IPS-NIHi7 (cell line): ENCODE measurements around the gene ADA.
"Not testable (repeated sequence)": the region's sequence is repeated elsewhere in the genome, so short reads cannot be mapped to it uniquely, and the experiment has no call there.

Source experiments
- DNase-seq: peaks from one replicate; pipeline ENCODE4 v3.0.0; 2012; ENCODE audit warnings: mixed read lengths; ENCODE audit errors: extremely low spot score

Gene ADA

DNA sequence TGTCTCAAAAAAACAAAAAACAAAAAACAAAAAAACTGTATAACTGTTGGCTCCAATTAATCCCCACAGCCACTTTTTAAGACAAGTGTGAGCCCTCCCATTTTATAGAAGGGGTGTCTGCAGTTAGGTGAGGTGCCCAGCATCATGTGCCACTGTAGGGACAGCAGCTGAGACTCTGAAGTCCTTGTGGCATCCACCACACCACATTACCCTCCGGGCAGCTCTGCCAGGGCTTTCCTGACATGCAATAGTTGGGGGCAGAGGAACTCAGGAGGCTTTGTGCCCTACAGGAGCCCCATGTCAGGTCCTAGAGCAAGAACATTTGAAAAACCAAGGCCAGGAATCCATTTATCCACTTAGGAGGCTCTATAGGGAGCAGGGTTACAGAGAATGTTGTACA is 51.8 kb downstream of the ADA start:
- DNase-seq = no peak

DNA sequence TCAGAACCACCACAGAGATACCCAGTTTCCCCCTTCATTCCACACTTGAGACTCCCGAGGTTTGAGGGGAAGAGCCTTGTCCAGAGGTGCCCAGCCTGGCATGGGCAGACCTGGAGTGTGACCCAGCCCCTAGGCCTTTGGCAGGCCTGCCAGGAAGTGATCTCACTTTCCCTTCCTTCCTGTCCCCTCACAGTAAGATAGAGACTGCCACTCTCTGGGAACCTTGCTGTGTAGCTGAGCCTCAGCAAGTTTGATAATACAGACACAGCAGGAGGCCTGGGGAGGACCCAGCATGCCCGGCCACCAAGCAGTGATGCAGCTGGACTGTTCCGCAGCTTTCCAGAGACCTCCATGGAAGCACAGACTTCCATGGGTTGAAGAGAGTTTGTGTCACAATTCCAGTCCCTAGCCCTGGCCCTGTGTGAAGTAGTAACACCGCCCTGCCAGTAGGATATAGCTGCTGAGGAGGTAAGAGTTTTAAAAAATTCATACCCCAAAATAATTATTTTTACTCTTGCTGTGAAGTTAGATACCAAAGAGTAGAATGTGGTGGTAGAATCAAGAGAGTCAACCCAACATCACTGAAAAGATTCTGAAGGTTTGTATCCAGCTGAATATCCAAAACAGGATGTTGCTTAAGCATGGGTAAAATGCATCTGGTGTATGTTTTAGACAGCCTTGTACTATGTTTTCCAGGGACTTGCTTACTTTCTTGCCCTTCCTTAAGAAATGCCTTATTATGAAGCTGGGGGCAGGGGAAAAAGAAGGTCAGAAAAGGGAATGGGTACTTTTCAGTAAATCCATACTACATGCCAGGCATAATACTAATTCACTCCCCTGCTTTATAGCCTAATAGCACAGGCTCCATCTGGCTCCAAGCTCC is 52.8 kb downstream of the ADA start:
- no peak for DNase-seq

DNA sequence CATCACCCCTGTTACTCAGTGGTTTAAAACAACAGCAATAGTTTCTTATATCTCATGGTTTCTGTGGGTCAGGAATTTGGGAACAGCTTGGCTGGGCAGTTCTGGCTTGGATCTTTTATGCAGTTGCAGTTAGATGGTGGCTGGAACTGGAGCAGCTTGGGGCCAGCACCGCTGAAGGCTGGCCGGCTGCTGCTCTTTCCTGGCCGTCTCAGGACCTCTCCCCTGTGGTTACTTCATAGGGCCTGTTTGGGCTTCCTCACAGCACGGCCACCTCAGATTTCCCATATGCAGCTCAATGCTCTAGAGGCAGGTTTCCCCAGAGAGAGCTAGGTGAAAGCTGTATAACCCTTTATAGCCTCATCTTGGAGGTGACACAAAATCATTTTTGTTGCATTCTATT is 53.6 kb downstream of the ADA start:
- no peak for DNase-seq

DNA sequence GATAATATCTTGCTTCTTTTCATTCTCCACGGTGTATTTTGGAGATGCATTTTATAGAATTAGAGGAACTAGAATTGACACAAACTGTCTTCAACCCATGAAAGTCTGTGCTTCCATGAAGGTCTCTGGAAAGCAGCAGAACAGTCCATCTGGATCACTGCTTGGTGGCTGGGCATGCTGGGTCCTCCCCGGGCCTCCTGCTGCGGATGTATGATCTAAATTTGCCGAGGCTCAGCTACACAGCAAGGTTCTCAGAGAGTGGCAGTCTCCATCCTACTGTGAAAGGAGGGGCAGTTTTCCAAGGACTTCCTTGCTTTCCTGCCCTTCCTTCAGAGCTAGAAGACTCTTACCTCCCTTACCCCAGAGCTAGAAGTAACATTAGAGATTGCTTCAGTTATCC is 54.0 kb downstream of the ADA start:
- no peak for DNase-seq

DNA sequence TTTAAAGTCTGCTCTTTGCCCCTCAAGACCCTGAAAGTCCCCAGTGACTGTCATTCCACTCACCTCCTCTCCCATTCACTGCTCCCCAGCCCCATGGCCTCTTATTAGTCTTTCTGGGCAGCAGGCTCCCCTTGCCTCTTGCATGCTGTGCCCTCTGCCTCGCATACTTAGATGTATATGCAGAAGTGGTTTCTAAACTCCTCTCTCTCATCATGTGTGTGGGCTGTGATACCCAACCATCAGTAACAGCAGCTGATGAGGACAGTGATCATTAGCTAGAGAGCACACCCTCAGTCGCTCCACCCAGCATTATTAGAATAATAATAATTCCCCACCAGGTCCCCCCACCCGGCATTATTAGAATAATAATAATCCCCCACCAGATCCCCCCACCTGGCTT is 54.6 kb downstream of the ADA start:
- DNase-seq = no peak

DNA sequence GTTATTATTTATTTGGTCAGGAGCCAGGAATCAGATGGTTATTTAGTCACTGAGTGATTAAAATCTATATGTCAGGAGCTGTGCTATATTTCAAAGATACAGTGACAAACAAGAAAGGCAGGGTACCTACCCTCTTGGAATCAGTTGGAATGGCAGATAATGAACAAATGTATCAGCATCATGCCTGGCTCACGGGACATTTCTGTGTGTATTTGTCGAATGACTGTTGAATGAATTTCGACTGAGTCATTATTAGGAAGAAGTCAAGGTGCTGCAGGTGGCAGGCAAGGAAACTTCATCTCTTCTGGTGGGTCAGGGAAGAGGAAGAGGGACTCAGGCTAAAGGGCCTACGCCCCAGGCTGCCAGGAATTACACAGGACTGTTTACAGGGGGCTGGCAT is 55.5 kb downstream of the ADA start:
- no peak for DNase-seq

DNA sequence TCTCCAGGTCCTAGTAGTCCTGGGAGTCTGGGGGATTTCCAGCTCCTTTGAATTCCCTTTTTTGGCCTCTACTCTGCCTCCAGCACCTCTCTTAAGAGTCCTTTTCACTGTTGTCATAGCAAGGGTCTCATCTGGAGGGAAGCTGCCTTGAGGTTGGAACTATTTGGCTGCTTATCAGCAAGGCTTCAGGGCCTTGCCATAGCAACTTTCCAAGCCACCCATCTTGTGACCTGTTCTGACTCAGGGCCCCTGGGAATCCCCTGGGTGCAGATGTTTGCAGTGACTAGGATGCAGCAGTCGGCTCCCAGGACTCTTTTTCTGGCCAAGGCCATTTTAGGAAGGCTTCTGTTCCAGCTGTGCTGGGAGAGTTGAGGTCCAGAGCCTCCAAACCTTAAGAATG is 56.8 kb downstream of the ADA start:
- DNase-seq = no peak

DNA sequence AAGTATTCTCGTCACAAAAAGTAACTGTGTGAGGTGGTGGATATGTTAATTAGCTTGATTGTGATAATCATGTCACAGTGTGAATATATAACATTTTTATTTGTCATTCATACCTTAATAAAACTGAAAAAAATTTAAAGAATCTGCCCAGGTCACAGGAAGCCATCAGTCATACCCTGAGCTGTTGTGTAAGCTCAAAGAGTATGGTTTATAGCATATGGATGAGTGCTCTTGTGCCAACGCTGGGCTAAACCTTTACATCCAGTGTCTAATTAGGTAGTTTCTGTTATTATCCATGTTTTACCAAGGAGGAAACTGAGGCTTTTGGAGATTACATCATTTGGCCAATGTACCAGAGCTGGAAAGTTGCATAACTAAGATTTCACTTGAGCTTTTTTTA is 57.7 kb downstream of the ADA start:
- DNase-seq = no peak

DNA sequence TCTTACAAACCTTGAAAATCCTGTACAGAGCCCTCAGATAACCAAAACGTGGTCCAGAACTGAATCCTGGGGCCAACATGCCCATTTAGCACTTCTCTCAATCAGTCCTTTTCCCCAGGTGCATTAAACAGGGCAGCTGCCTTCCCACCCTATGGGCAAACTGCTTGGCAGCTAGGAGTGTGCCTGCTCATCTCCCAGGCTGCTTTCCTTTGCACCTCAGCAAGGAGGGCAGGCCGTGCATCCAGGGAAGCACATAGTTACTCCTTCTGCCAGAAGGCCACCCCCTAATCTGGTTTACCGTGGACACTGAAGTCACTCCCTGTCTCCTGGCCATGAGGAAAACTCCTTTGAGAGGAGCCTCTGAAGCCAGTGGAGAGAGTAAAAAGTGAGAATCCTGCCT is 59.1 kb downstream of the ADA start:
- DNase-seq = no peak

DNA sequence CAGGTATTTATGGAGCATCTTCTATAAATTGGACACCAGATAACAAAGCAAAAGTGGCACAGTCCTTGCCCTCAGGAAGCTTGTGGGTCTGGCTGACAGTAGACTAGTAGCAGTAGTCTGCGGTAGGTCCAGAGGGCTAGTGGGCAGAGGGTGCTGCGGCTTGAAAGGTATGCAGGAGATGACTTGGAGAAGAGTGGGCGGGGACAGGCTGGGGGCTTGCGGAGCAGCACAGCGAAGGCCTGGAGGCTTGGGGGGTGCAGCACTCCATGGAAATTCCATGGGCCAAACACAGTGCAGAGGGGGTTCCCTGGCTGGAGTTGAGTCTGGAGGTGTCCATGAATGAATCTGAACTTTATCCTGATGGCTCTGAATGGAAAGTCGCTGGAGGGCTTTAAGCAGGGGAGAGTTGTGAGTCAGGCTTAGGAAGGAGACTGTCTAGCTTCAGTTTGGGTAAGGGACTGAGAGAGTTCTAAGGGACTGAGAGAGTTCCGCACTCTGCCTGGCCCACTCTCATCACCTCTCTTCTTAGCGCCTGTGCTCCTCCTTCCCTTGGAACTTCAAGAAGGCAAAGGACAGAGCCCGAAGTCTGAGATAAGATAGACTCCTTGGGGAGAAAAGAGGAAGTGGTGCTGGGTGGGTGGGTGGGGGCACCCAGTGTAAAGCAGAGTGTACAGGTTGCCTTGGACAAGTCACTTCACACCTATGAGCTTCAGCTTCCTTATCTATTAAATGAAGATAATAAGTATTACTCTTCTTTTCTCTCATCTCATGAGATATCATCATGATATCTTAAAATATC is 60.3 kb downstream of the ADA start:
- DNase-seq = peak; percentile 44

DNA sequence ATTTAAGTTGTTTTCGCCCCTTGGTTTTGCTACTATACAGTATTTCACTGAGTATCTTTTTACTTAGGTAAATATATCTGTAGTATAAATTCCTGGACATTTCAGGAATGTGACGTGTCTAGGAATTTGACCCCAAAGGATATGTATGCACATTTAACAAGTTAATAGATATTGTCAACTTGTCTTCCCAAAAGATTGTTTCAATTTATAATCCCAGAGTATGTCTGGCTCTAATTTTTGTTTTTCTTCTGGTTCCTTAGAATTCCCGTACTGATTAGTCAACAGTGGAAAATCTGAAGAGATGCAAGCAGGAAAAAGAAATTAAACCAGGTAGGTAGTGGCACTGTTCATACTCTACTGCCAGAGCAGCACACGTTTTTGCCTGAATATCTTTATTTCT is 62.0 kb downstream of the ADA start:
- no peak for DNase-seq

DNA sequence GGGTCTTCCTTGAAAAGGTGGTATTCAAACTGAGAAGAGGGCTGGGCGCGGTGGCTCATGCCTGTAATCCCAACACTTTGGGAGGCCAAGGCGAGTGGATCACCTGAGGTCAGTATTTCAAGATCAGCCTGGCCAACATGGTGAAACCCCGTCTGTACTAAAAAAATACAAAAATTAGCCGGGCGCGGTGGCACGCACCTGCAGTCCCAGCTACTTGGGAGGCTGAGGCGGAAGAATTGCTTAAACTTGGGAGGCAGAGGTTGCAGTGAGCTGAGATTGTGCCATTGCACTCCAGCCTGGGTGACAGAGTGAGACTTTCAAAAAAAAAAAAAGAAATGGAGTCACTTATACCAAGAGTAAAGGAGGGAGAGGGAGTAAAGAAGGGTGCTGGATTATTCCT is 63.2 kb downstream of the ADA start:
- DNase-seq = not testable (repeated sequence)

DNA sequence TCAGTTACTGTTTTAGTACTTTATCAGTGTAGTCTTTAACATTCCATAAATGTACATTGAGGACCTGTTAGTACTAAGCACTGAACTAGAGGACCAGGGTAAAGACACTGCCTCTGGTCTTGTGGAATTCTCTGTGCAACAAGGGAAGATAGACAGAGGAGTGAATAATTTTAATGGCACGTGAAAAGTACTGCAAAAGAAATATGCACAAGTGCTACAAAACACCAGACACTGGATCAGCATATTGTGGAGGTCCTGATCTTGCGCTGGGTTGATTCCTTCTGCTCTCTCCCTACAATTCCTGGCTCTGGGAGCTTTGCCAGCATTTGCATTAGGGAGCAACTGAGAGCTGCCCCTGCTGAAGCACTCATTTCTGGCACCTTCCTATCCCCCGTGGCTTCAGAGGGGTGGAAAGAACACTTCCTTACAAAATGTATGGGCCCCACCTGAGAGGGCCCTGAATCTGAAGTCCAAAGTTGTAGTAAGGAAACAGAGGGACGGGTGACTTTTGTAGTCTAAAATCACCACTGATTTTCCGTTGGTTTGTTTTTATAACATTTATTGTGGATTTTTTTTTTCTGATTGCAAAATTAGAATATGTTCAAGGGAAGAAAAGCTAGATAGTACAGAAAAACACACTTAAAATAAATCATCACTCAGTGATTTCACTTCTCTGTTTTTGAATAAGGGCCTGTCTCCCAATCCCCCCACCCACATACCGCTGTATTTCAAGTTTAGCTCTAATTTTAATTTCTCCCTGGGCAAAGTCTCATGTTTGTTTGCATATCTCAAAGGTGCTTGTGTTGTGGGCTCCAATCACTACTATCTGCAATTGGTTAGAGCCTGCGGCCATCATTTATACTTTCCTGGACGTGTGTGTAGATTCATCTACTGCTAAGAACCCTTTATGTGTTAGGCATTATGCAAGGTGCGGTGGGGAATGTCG is 64.2 kb downstream of the ADA start:
- no peak for DNase-seq

DNA sequence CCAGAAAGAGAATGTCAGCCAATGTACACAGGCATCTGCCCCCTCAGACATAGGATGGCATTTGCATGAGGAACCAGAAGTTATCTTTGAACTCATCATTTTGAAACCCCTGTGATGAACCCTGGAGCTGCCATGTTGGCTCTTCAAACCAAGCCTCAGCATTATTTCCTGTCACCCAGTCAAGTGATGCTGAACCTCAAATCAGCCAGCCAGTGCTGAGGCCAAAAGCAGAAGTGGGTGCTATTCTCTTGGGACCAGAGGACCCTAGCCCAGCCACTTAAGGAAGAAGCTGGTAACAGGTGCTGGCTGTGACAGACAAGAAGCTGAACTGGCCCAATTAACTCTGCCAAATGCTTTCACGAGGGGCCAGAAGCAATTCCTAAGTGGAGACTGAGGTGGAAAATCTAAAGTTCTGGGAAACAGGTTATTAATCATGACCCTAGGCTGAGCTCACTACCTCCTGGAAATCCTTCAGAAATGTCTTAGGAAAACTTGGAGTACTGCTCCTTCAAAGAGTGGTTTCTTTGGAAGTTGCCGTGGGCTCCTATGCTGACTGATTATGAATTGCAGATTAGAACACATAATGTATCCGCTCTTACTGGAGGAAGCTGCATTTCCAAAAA is 65.1 kb downstream of the ADA start:
- DNase-seq = no peak

DNA sequence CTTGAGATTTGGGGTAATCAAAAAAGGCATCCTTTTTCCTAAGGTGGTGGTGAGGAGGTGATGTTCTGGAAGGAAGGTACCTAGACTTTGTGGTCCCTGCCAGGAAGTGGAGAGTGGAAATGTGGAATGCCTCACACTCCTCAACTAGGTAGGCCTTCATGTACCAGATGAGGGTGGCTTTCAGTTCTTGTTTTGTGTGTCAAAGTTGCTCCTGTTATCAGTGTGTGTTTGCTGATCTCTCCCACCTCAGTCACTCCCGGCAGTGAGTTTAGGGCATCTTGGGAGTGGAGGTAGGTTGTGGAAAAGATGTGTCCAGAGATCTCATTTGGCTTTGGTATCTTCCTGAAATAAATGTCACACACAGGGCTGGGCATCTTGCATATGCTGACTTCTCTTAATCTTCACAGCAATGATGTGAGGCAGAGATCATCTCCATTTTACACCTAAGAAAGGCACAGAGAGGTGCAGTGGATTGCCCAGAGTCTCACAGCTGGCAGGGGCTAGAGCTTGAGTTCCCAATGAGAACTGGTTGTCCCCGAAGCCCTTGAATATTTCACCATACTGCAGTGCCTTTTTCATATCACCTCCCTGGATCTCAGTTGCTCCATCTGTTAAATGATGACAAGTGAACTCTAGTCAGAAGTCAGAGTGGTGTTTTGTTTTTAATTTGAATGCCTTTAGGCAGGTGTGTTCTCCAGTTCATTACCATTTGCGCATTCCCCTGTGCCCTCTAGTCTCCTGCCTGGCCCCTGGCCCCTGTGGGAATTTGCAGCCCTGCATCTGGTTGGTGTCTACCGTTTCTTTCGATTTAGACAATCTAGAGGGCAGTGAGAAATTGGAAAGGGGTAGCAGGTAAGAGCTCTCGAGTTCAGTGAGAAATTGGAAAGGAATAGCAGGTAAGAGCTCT is 66.2 kb downstream of the ADA start:
- DNase-seq = peak; percentile 8

DNA sequence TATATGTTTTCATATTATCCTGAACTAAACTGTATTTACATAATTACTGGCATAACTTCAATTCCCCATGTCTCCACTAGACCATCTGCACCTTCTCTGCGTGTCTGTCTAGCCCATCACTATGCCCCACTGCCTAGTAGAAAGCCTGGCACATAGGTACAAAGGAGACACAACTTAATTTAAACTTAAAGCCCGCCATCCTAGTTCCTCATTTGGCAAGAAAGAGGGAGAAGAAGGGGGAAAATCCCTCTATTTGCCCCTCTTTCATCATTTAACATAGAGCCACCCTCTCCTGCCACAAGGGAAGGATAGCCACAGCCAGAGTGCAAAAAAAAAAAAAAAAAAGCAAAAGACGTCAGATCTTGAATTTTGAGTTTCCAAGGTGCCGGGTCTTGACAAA is 67.3 kb downstream of the ADA start:
- no peak for DNase-seq

DNA sequence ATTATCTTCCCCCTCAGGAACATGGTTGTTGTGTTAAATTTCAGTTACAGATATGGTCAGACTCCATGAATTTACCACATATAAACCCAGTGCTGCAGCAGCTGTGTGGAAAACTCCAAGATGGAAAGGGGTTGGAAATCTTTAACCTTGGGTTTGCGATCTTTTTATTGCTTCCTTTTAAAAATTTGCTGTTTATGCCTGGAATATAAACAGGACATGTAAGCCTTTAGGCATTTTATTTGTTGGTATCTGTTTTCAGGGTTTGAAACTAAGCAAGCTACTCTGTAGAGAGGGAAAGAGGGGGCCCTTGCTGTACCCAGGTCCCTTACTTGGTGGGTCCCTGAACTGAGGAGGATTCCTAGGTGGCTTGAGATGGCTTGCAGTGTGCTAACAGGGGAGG is 68.3 kb downstream of the ADA start:
- no peak for DNase-seq

DNA sequence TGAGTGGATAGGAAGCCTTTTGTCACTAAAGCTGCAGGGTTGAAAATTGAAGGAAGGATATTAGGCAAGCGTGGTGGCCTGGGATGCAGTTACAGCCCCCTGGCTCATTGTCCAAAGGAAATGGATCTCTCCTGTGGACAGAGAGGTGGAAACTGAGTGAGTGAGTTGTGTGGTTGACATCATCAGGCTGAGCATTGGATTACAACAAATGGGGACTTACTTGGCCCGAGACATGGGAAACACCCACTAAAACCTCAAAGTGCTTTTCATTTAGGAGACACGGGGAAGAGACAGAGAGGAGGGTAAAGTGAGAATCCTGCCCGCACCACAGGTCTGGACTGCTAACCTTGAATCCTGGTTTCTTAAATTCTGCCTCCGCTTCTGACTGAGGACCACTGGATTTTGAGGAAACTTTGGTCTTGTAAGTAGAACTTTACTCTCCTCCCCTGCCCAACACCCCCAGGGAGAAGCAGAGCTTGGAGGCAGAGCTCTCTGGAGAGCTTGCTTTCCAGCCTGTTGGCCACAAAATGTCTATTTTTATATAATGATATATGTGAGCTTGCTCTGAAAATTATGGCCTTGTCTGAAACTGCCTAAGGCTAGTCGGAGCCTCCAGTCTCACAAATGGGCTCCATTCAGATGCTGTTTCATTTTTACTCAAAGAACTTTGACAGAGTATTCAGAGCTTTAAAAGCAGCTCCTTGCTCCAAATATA is 69.0 kb downstream of the ADA start, which contains the start of gene PKIG:
TSS of gene PKIG (plus strand) at position 269 of the 715 bp plus-strand sequence. CDS start 31,978 bp downstream, outside the sequence.
- peak; percentile 16 for DNase-seq

DNA sequence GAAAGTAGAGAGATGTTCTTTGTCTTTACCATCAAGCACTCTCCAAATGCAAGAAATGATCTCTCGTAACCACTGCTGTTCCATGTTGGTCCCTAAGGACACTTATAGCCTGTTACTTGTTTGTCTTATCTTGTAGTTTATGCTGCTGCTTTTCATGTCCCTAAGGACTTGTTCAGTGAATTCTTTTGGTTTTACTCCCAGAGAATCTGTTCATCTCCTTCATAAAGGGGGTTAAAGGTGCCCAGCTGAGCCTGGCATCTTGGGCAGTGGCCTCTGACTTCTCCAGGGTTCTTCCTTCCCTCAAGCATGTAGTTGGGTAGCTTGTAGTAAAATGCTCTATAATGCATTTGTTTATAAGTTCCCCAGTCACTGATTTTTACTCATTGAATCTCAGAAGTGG is 70.0 kb downstream of the ADA start:
- no peak for DNase-seq
